ENCODE measurements around the gene SLC24A3.
A peak's percentile ranks its signal among the peaks of the same experiment; 100 is the strongest.
"Not testable (repeated sequence)": the region's sequence is repeated elsewhere in the genome, so short reads cannot be mapped to it uniquely, and the experiment has no call there.

SLC24A3 gene

DNA sequence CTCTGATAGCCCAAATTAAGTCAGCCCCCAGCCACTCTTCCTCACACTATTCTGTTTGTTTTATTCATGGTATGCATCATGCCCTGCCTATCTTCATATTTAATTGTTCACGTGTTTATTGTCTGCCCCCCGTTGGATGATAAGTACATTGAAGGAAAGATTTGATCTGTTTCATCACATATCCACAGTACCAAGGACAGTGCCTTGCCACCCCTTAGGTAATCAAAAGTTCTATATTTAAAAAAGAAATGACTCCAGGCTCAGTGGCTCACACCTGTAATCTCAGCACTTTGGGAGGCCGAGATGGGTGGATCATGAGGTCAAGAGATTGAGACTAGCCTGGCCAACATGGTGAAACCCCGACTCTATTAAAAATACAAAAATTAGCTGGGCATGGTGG is 535.5 kb downstream of the SLC24A3 start:
- no peak for DNase-seq (ENCODE audit: low spot score)

DNA sequence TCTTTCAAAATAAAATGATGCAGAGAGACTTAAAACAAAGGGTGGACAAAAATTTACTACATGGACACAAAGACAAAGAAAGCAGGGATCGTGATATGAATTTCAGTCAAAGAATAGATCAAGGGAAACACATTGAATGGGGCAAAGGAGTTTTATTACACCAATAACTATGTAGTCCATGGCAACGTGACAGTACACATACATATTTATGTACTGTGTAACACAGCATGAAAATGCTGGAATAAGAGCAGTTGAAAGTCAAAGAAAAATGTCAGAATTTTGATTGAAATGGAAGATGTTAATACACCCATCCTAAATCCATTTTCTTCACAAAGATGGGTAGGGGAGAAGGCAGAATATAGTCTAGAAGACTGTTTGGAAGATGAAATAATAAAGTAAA is 536.2 kb downstream of the SLC24A3 start:
- no peak for DNase-seq (ENCODE audit: low spot score)

DNA sequence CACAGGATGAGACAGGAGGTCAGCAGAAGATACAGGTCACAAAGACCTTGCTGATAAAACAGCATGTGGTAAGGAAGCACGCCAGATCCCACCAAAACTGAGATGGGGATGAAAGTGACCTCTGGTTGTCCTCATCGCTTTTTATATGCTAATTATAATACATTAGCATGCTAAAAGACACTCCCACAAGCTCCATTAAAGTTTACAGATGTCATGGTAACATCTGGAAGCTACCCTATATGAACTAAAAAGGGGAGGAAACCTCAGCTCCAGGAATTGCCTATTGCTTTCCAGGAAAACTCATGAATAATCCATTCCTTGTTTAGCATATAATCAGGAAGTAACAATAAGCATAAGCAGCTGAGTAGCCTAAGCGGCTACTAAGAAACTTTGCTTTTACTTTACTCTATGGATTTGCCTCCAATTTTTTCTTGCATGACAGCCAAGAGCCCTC is 537.2 kb downstream of the SLC24A3 start:
- no peak for DNase-seq (ENCODE audit: low spot score)

DNA sequence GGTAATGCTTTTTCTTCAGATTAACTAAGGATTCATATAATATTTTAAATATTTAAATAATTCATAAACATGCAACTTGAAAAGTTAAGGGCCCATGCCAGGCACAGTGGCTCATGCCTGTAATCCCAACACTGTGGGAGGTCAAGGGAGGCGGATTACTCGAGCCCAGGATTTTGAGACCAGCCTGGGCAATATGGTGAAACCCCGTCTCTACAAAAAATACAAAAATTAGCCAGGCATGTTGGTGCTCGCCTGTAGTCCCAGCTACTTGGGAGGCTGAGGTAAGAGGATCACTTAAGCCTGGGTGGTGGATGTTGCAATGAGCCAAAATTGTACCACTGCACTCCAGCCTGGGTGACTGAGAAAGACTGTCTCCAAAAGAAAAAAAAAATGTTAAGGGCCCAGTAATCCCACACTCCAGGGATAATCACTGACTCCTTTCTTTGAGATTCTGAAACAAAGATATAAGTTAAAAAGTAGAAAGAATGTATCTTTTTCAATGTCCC is 537.7 kb downstream of the SLC24A3 start:
- DNase-seq (ENCODE audit: low spot score) = no peak

DNA sequence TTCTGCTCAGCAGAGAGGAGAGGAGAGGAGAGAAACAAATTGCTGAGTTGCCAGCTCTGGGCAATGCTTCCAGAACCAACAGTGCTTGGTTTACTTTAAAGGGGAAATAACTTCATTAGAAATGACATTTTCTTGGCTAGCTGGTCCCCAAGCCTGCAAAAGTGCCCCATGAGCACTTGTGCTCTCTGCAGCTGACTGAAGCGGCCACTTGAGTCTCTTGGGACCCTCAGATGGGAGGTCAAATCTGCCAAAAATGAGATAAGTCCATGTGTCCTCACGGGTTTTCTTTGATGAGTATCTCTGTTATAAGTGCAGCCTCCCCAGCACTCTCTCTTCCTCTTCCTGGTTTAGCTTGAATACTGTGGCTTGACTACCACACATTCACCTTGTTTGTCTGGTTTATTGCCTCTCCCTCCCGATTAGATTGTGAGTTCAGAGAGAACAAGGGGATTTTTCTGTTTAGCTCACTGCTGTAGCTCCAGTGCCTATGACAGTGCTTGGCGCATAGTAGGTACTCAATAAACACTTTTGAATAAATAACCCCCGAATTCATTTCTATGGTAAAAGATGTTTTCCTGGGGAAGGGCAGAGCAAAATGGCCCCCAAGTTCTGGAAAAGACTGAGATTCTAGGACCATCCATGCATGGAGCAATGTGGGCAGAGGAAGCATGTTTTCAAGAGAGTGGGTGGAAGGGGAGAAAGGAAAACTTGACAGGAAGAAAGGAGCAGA is 538.6 kb downstream of the SLC24A3 start:
- DNase-seq (ENCODE audit: low spot score) = no peak

DNA sequence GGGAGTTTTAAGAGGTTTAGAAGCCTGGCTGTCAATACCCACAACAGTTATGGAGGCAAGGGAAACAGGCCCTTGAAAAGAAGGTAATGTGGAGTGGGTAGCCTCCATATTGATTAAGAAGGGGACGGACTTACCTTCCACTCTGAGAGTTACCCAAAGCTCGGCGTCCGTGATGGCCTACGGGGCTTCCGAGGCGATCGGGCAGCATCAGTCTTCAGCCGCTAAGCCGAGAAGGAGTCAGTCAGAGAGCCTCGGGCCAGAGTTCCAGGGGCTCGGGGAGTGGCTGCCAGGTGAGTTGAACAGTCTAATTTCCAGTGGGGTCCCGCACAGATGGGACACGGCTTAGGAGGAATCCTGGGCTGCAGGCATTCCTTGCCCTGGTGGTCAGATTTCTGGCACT is 541.8 kb downstream of the SLC24A3 start:
- DNase-seq (ENCODE audit: low spot score) = not testable (repeated sequence)

DNA sequence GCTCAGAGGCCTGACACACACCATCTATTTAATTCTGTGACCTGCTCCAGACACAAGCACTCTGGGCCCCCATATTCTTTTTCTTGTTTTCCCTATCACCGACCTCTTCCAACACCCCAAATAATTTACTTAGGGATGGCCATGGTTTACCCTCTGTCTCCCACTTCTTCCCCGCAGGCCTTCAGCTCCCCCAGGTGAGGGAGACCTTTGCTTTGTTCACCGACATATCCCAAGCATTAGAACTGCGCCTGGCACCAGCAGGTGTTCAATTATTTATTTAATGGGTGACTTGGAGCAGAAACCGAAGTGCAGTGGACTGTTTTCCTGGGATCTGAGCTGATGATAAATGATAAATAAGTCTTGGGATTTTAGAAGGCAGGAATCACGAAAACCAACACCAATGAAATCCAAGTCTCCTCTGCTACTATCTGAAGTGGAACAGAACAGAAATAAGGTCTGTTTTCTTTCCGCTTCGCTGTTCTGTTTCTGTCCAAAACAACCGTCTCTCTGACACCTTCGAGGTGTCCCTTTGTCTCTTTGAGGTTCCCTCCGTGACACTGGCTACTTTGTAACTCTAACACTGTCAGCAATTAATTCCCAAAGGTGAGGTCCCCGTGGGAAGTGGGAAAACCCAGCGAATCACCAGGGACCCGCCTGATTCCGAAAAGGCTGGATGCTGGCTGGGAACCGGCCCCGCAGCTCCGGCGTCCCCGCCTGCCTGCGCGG is 544.5 kb downstream of the SLC24A3 start:
- DNase-seq (ENCODE audit: low spot score) = no peak

DNA sequence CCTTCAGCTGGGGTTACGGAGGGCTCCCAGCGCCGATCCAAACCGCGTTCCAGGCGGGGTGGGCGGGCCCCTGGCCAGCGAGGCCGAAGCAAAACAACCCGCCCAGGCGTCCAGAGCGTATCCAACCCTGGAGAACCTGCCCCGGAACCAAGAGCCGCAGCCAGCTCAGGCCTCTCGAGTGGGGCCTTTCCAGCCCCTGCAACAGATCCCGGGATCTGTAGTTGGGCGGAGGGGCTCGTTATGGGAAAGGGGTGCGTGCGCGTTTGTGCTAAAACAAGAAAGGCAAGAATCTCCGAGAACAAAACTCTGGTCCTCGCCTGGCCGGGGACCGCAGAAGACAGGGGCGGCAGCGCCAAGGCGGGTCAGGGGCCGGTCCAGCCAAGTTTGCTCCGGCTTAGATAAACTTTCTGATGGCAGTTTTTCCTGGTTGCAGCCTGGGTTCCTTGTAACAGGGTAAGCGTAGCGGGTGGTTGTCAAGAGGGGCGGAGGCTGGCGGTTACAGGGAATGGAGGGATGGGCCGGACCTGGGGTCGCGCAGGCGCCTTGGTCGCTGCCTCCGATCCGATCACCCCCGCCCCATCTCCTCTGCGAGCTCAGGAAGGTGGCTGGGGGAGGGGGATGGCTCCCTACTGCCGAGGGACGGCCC is 545.2 kb downstream of the SLC24A3 start:
- DNase-seq (ENCODE audit: low spot score) = peak; percentile 78

DNA sequence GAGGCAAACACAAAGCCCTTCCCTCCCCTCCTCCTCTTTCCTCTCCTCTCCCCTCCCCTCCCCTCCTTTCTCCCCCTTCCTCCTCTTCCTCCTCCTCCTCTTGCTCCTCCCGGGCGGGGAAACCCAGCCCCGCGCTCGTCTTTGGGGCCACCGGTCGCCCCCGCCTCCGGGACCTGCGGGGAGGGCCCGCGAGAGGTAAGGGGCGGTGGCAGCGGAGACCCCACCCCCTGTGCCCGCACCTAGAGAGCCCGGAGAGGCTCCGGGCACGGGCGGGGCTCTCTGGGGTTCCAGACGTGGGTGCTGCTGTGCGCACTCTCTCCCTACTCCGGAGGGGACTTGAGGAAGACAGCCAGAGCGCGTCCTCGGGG is 545.7 kb downstream of the SLC24A3 start, which contains the start of gene RIN2:
RIN2 (plus strand) TSS at position 126 of the 368 bp plus-strand sequence. CDS start 131,344 bp downstream, outside the sequence.
- DNase-seq (ENCODE audit: low spot score) = no peak

DNA sequence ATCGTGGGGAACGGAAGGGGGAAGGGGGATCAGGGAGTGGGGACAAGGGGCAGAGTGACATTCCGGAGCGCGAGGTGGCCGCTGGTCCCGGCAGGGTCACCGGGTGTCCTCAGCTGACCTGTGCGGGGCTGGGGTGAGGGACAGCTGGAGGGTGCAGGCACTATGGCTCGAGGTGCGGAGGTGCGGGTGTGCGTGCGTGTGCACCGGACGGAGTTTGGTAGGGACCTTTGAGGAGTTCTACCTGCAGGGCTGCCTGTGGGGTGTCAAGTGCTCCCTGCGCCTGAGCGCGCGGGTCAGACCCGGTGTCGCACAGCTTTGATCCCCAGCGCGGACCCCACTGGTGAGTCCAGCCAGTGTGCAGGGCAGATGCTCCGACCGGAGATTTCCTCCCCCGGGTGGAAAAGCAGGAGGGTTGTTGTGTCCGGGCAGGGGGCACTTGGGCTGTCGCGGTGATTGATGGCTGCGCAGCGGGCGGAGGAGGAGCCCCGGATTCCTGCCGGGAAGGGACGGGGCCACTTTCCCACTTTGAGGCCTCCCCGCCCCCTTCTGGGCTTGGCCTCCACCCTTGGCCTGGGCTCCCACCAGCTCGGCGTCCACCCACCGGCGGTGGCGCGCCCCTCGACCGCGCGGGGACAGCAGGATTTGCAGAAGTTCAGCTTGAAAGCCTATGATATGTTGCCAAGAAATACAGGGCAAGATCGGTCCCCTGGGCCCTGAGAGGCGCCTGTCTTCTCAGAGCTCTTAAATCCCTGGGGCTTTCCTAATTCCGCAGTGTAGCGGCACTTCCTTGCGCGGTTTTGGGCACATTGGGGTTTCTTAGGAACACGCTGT is 546.3 kb downstream of the SLC24A3 start:
- no peak for DNase-seq (ENCODE audit: low spot score)

DNA sequence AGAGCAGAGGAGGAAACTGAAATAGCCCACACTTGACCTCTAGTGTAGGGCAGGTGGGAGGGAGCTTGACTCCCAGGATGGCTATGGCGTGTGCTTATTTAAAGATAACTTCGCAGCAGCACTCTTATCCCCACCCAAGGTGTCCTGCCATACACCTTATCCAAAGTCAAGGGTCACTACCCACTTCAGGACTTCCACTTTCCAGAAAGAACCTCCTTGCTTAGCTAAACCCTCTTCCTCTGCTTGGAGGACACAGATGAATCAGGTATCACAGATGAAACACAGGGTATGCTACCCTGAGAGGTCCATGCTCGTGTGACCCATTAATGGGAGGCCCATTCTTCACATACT is 547.9 kb downstream of the SLC24A3 start:
- DNase-seq (ENCODE audit: low spot score) = no peak

DNA sequence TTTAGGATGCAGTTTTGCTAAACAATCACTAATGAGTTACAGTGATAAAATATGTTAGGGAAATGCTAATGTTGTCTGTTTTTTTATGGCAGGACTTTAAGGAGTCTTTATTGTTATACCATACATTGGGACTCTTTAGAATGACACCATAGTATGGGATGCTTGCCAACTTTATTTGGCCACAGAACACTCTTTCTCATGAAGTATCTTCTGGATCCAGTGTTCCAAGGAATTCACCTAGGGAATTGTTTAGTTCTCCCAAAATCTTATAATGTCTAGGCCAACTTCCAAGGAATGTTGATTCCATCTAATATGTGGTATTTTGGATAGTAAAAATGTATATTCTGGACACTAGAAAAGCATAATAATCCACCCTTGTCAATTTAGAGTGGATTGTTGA is 548.9 kb downstream of the SLC24A3 start:
- no peak for DNase-seq (ENCODE audit: low spot score)

DNA sequence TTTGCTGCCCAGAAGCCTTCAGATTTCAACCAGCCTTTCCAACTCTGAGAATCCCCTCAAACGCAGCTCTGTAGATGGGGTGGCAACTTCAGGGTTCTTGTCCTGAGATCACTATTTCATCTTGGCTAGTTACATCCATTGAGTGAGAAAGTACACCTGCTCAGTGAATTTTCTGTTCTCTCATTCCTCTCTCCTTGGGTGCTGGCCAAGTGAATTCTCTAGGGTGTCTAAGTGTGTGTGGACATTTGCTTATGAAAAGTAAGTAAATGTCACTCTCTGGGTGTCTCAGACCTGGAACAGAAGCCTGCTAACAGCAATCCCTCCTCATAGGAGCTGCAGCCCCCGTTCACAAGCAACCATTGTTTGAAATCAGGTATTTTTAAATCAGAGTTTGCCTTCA is 549.4 kb downstream of the SLC24A3 start:
- no peak for DNase-seq (ENCODE audit: low spot score)

DNA sequence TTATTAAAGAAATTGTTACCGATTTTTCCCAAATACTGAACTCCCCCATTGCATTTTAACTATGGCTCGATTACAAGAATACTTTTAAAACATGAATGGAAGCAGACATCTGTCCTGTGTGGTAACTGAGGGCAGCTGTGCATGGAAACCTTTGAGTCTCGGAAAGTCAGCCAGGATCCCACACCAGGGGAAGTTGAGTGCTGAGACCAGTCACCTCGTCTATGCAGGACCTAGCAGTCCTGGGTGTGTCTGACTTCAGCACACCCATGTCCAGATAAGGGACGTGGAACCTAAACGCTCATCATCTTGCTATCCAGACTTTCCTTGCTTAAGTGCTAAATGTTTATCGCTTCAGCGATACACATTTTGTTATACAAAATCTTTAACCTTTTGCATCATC is 551.8 kb downstream of the SLC24A3 start:
- DNase-seq (ENCODE audit: low spot score) = no peak

DNA sequence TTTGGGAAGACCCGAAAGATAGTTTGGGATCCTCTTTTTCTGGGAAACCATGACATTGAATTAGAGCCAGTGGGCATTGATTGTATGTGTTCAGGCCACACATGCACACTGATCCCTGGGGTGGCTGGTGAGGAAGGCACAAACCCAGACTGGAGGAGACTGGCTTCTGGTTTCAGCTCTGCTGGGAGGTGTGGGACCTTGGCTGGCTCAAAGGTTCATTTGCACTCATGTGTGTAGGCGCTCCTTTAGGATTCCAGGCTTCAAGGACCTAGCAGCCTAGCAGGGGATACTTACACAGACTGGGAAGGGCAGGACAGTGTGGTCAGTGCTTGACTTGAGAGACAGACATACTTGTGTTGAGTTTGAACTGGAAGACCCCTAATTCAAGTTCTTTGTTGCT is 552.8 kb downstream of the SLC24A3 start:
- no peak for DNase-seq (ENCODE audit: low spot score)

DNA sequence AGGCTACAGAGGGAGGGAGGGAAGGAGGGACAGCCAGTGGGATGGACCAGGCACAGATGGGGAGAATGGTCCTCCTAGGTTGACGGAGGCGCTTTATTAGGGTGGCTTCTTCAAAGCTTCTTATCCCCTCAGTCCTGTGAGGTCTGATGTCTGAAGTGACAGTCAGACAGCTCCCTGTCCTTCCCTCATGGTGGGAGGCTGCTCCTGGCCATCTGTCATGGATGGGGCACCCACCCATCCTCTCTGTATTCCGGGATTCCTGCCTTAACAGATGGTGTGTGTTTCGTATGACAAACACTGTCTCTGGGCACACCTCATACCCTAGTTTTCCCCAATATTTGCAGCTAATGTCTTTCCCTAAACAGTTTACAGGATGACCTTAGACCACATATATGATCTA is 553.5 kb downstream of the SLC24A3 start:
- no peak for DNase-seq (ENCODE audit: low spot score)

DNA sequence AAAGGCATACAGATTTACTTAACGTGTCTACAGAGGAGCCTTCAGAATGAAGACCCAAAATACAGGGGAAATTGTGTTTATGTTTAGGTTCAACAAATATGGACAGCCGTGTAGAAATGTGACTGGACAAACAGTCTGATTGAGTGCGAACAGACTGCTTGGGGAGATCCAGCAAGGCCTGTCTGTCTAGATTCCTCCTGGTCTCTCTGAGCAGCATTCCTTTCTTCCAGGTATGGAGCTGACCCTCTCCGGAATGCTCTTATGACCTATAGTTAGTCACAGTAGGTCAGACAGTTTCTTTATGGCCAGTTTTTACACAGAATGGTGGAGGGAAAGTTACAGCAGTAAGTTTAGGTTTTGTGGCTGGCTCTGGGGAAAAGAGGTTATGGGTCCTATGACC is 554.6 kb downstream of the SLC24A3 start:
- DNase-seq (ENCODE audit: low spot score) = no peak

DNA sequence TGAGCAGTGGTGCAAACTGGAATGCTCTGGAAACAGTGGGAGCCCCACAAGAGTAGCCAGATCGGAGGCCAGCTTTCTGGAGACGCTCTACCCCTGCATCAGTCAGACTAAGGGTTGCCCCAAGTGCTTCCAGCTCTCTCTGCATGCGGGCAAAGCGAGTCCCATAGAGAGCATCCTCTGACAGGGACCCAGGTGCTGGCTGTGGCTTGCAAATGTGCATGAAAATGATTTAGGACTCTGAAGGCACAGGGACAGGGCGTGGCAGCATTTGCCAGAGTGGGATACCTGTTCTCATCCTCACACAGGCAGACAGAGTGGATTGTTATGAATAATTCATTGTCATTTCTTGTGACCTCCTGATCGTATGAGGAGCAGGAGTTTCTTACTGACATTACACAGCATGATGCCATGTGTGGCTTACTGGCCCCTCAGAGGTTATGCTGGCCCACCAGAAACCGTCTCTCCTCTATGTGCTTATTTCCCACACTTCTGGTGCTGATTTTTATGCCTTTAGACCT is 555.9 kb downstream of the SLC24A3 start:
- no peak for DNase-seq (ENCODE audit: low spot score)

DNA sequence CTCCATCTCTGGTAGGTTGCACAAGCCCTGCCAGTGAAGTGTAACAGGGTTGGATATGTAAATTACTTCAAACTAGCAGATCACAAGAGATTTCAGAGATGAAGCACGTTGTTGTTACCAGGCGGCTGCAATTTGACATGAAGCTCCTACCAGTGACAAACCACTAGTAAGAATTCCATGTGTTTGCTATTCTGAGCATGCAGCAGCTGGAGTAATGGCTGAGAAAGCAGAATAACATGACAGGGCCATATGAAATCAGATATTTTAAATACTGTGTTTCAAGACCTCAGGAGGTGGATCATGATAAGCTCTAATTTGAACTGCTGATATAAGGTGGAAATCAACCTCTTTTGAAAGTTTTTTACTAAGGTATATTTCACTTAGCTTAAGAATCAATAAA is 557.1 kb downstream of the SLC24A3 start:
- no peak for DNase-seq (ENCODE audit: low spot score)

DNA sequence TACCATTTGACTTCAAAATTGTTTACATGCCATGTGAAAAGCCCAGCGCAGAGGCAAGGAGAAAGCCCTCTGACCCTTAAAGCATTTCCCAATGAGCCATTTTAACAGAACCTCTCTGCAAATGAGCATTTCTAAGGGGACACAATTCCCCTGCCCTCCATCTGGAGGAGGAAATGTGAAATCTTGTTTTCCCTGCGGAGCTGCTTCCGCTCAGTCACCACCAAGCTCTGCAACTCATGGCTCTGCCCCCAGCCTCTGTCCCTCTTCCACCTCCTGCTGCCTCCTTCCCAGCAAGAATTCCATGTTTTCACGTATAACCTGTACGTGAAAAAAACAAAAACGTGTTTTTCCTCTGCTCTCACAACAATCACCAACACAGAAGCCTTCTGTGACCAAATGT is 557.9 kb downstream of the SLC24A3 start:
- no peak for DNase-seq (ENCODE audit: low spot score)

DNA sequence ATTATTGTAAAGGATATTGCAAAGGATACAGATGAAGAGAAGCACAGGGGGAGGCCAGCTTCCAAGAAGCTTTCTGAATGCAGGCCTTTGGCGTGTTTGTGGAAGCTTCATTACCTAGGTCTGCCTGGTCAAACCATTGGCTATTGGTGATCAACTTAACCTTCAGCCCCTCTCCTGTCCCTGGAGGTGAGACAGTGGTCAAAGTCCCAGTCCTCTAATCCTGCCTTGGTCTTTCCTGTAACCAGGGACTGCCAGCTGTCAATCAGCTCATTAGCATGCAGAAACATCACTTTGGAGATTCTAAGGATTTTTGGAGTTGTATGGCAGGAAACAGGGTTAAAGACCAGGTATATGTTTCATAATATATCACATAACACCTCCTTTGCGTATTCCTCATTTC is 558.6 kb downstream of the SLC24A3 start:
- no peak for DNase-seq (ENCODE audit: low spot score)
